ENCODE data around the gene CFHR3.
"Not testable (repeated sequence)": the region's sequence is repeated elsewhere in the genome, so short reads cannot be mapped to it uniquely, and the experiment has no call there.

GRCh38 chr1:196819531-196819930, 44.9 kb downstream of the CFHR3 start, which contains the start of gene CFHR1:
- not testable (repeated sequence) for TF ChIP-seq GATA2, GATA3 (IDR thresholded peaks at IDR 0.05; ENCODE audit: low read depth, low read length)

Data from SH-SY5Y (cell line).